ENCODE results near the gene POLR2A.
A peak's percentile ranks its signal among the peaks of the same experiment; 100 is the strongest.

- TF ChIP-seq CTCF (IDR thresholded peaks at IDR 0.05): no peak
- TF ChIP-seq POLR2A (IDR thresholded peaks at IDR 0.05): peak in 2 of 4 donors; percentile 4 to 57
Observed at GRCh38 chr17:7483255-7484066, 705 bp upstream of the POLR2A start.

Measured in esophagus squamous epithelium (tissue), 4 donors.